ENCODE results near the gene TMEM123.

The TMEM123 gene

DNA sequence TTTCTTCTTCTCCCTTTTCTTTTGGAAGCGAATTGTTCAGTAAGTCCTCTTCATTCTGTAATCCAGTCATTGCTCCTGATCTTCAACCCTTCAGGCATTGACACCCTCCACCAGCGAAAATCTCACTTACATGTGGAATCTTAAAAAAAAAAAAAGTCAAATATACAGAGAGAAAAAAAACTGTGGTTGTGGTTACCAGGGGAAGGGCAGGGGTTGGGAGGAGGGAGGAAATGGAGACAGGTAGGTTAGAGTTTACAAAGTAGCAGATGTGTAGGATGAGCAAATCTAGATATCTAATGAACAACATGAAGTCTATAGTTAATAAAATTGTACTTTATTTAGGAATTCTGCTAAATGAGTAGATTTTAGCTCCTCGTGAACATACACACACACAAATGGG, 17.7 kb upstream of the TMEM123 start:
- DNase-seq, result no peak

GRCh38 chr11:102469196-102469821, 16.7 kb upstream of the TMEM123 start:
- no peak for DNase-seq

- DNase-seq, result no peak
Measured at GRCh38 chr11:102468616-102469195, 16.1 kb upstream of the TMEM123 start.

GRCh38 chr11:102467853-102468580, 15.5 kb upstream of the TMEM123 start:
- DNase-seq, result no peak

- no peak for DNase-seq
Measured at GRCh38 chr11:102467080-102467708, 14.6 kb upstream of the TMEM123 start.

DNA sequence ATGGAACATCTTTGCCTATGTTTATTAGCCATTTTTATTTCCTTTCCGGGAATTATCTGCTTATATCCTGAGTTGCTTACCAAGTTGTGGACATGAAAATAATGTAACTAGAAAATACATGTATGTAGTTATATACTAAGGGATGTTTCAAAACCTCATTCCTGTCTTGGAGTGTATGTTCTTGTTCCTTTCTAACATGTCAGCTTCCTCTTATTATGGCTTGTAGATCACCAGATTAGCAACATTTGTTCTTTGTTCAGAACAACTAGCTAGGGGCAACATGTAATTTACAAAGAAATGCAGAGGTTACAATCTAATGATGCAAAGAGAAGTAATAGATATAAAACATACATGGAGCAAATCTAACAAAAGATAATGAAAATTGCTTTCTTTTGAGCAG, 13.1 kb upstream of the TMEM123 start:
- DNase-seq, result no peak

DNA sequence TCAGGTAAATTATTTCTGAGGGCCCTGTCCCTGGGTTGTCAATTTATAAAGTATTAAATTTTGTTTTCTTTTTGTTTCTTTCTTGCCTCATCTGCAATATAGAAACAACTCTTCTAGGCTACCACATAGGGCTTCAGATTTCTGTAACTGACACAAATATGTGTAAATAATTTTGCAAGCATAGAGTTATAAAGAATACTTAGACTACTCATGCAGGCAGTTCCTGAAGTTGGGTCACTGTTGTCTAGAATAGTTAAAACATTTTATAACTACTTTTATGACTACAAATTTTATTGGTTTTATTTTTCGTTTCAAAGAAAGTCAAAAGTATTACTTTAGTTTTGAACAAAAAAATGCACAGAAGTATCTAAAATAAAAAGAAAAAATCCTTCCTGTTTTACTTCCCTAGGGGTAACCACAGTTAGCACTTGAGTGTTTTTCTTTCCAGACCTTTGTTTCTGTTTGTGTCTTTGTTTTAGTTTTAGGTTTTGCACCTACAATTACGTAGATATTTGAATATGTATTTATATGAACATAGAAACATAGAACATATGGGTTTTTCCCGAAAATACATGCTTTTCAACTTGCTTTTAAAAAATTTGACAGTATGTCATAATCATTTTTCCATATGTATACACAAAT, 12.4 kb upstream of the TMEM123 start:
- DNase-seq, result no peak

- DNase-seq, result no peak
Measured at GRCh38 chr11:102464037-102464436, 11.5 kb upstream of the TMEM123 start.

GRCh38 chr11:102462610-102463009, 10.0 kb upstream of the TMEM123 start:
- DNase-seq, result no peak

GRCh38 chr11:102459393-102459792, 6.8 kb upstream of the TMEM123 start:
- no peak for DNase-seq

GRCh38 chr11:102458548-102458947, 6.0 kb upstream of the TMEM123 start:
- DNase-seq, result no peak

DNA sequence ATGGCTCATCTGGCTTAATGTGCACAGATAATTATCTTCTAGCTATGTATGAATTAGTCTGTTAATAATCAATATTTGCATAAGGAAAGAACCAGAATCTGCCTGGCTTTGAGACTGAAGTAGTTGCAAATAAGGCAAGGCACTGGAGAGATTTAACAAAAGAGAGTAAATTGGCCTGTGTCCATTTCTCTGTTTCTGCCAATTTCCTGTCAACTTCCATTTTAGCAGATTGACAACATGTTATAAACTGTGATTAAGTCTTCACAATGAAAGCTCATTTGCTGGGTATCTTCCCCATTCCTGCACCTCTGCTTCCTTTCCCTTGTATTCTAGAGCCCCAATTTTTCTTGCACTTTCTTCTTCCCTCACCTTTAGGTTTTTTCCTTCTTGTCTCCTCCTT, 5.3 kb upstream of the TMEM123 start:
- no peak for DNase-seq

GRCh38 chr11:102457056-102457677, 4.6 kb upstream of the TMEM123 start:
- no peak for DNase-seq

DNA sequence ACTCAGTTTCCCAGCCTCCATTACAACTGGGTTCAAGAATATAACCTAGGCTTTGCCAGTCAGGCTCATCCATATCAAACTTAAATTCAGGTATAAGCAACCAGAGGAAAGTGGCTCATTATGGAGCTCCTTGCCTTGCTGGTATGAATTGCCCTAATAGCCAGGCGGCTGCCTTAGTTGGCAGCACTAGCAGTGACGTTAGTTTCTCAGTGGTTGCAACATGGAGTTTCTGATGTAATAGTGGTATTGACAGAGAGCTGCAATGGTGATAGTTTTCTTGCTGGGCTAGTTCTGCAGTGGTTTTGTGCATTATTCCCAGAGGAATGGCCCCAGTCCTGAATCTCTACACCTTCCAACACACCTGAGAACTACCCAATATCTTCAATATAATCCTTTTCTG, 3.8 kb upstream of the TMEM123 start:
- DNase-seq, result no peak

- no peak for DNase-seq
Measured at GRCh38 chr11:102453921-102454320, 1.4 kb upstream of the TMEM123 start.

- DNase-seq, result no peak
Measured at GRCh38 chr11:102453302-102453695, 734 bp upstream of the TMEM123 start.

DNA sequence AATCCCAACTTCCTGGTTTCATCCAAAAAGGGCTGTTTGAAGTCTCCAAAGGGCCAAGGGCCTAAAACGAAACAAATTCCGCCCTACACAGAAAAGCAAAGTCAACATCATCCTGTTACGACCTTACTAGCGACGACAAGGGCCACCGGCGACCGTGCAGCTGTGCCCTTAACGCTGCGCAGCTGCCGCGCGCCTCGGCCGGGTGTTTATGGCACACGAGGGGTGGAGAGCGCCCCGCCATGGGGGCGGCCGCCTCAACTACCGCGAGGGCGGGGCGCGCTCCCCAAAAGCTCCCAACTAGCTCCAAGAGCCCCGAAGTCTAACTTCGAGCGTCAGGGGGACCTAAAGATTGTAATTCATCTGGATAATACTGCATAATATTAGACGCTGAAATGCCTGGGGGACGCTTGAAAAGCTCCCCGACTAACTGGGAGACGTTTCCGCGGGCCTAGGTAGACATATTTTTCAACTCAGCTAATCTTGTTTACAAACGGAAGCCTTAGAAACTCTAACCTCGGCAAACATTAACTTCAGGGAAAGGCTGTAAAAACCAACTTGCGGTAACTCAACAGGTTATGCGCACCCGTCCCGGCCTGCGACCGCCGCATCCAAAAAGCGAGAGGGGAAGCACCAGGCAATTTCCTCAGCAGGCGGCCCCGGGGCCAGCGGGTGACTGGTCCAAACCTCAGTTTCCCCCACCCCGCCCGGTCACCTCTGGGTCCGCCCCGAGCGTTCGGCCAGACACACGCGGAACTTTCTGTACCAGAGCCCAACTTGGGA, 694 bp downstream of the TMEM123 start:
- DNase-seq, result peak; percentile 77

DNA sequence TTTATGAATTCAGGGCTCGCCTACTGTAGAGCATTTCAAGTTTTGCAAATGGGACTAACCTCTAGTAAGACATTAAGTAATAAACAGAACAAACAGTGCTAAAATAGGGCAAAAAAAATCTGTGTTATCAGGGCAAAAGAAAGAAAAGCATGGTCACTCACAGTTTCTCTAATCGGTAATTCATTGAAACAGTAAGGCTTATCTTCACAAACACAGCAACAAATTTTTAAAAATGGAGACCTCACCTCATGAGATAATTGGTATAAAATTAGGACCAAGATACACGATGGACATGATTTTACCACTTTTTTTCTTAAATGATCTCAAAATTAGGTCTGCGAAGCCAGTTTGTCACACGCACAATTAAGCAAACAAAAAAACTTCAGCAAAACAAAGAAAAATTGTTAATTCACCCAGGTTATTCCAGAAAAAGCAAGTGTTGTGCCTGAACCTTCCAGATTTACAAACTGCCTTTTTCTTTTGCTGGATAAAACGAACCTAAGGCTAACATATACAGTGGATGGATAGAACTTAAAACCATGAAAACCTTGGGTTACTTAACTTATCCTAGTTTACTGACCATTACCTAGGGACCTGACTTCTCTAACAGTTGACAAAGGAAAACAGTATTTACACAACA, 1.4 kb downstream of the TMEM123 start:
- no peak for DNase-seq

GRCh38 chr11:102449651-102450570, 2.7 kb downstream of the TMEM123 start:
- no peak for DNase-seq

- no peak for DNase-seq
Measured at GRCh38 chr11:102448869-102449224, 3.7 kb downstream of the TMEM123 start.

Data from activated CD4-positive, CD25-positive, alpha-beta regulatory T cell treated with anti-CD3 and anti-CD28 coated beads, Interleukin-2, amount 50 U/mL, for 72 hours (primary cell).